SU-DHL-6 (cell line): ENCODE data around the gene AREG.

Source experiments
- H2AFZ ChIP-seq: fragments of 200-600 bp; sonication (generic); 2 replicates; pipeline ENCODE4 v1.6.1; 2014; ENCODE audit warnings: low read depth, mild to moderate bottlenecking, moderate library complexity, mixed read lengths, antibody characterized with exemption, low read length; ENCODE audit not compliant: severe bottlenecking
- H3F3A ChIP-seq: fragments of 200-600 bp; shearing (Covaris generic); 2 replicates; pipeline ENCODE4 v1.6.0; 2016; ENCODE audit warnings: antibody characterized with exemption, mild to moderate bottlenecking; ENCODE audit not compliant: insufficient read depth
- H3K27ac ChIP-seq: fragments of 200-600 bp; sonication (generic); 2 replicates; pipeline ENCODE4 v1.5.1; 2016; ENCODE audit warnings: low read depth, mild to moderate bottlenecking, low read length, moderate library complexity, mixed read lengths
- H3K27me3 ChIP-seq: fragments of 200-600 bp; sonication (generic), shearing (Covaris generic); 2 replicates; pipeline ENCODE4 v1.6.0; 2014; ENCODE audit warnings: mild to moderate bottlenecking, low read length
- H3K36me3 ChIP-seq: fragments of 200-600 bp; sonication (generic); 2 replicates; pipeline ENCODE4 v1.6.1; 2014; ENCODE audit warnings: mild to moderate bottlenecking, low read length, mixed read lengths
- H3K4me2 ChIP-seq: fragments of 300-600, 200-600 bp; shearing (Covaris generic), sonication (generic); 2 replicates; pipeline ENCODE4 v1.6.0; 2014; ENCODE audit warnings: low read length, low read depth, mild to moderate bottlenecking; ENCODE audit not compliant: poor library complexity, severe bottlenecking
- H3K4me3 ChIP-seq: fragments of 200-600 bp; sonication (generic); 2 replicates; pipeline ENCODE4 v1.5.1; 2014; ENCODE audit warnings: antibody characterized with exemption, low read length, mild to moderate bottlenecking, mixed read lengths; ENCODE audit not compliant: insufficient read depth, poor library complexity, severe bottlenecking
- H3K79me2 ChIP-seq: fragments of 200-600 bp; sonication (generic); 2 replicates; pipeline ENCODE4 v1.6.1; 2014; ENCODE audit warnings: mild to moderate bottlenecking, low read length, moderate library complexity; ENCODE audit not compliant: insufficient read depth
- H3K9ac ChIP-seq: fragments of 200-600 bp; sonication (generic); 2 replicates; pipeline ENCODE4 v1.7.0; 2014; ENCODE audit warnings: mild to moderate bottlenecking, low read length
- H3K9me2 ChIP-seq: fragments of 200-600 bp; sonication (generic); replicated peaks from 2 replicates; pipeline ENCODE4 v1.6.1; 2014; ENCODE audit warnings: low read length; ENCODE audit not compliant: insufficient read depth
- H3K9me3 ChIP-seq: fragments of 200-600 bp; sonication (generic); 2 replicates; pipeline ENCODE4 v1.6.1; 2014; ENCODE audit warnings: low read length, mixed read lengths; ENCODE audit not compliant: insufficient read depth
- H4K20me1 ChIP-seq: fragments of 200-600 bp; sonication (generic); 2 replicates; pipeline ENCODE4 v1.6.1; 2014; ENCODE audit warnings: low read depth, mild to moderate bottlenecking, antibody characterized with exemption, low read length, moderate library complexity, mixed read lengths
- EZH2phosphoT487 ChIP-seq: fragments of 200-600 bp; sonication (generic), shearing (Covaris generic); conservative IDR thresholded peaks from 2 replicates; pipeline ENCODE4 v1.6.1; 2018; ENCODE audit warnings: mild to moderate bottlenecking, antibody characterized with exemption, low read length, moderate library complexity, mixed read lengths
- TF ChIP-seq, protein P1 (sequence below): fragments of 200-600 bp; sonication (generic); IDR thresholded peaks from one replicate; pipeline ENCODE4 v1.5.1; 2017; ENCODE audit warnings: antibody characterized with exemption, mild to moderate bottlenecking, low read length, moderate library complexity; ENCODE audit not compliant: insufficient read depth, poor library complexity, severe bottlenecking

AREG gene

DNA sequence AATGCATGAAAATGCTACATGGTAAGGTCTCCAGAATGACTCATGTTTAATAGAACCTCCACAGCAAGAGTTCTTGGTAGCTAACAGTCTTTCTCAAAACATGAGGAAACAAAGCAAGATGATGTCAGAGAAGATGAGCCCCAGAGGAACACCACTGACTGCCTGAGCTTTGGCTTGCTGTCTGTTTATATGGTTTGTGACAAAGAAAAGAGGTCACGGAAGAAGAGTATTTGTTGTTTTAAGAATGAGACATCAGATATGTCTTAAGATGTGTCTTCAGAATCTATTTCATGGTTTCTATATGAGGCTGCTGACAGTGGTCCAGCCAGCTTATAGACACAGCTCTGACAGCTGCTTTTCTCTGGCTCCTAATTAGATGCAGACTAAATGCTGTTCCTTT lies 18.8 kb upstream of the AREG start:
- no peak overlapping the region for H3K9ac ChIP-seq
- no peaks in the 10 kb centered on the region for H3K9me3 ChIP-seq
- H2AFZ ChIP-seq, result no peak overlapping the region
- no peaks in the 10 kb centered on the region for H3K27me3 ChIP-seq
- H3K4me3 ChIP-seq, result no peak overlapping the region
- no peak for TF ChIP-seq EZH2phosphoT487
- TF ChIP-seq, protein P1, sequence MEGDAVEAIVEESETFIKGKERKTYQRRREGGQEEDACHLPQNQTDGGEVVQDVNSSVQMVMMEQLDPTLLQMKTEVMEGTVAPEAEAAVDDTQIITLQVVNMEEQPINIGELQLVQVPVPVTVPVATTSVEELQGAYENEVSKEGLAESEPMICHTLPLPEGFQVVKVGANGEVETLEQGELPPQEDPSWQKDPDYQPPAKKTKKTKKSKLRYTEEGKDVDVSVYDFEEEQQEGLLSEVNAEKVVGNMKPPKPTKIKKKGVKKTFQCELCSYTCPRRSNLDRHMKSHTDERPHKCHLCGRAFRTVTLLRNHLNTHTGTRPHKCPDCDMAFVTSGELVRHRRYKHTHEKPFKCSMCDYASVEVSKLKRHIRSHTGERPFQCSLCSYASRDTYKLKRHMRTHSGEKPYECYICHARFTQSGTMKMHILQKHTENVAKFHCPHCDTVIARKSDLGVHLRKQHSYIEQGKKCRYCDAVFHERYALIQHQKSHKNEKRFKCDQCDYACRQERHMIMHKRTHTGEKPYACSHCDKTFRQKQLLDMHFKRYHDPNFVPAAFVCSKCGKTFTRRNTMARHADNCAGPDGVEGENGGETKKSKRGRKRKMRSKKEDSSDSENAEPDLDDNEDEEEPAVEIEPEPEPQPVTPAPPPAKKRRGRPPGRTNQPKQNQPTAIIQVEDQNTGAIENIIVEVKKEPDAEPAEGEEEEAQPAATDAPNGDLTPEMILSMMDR, result no peak
- H3K9me2 ChIP-seq, result no peaks in the 10 kb centered on the region
- no peak overlapping the region for H3K4me2 ChIP-seq
- H4K20me1 ChIP-seq, result no peaks in the 10 kb centered on the region
- no peaks in the 10 kb centered on the region for H3F3A ChIP-seq
- no peaks in the 10 kb centered on the region for H3K79me2 ChIP-seq
- no peaks in the 10 kb centered on the region for H3K36me3 ChIP-seq
- H3K27ac ChIP-seq, result no peak overlapping the region

DNA sequence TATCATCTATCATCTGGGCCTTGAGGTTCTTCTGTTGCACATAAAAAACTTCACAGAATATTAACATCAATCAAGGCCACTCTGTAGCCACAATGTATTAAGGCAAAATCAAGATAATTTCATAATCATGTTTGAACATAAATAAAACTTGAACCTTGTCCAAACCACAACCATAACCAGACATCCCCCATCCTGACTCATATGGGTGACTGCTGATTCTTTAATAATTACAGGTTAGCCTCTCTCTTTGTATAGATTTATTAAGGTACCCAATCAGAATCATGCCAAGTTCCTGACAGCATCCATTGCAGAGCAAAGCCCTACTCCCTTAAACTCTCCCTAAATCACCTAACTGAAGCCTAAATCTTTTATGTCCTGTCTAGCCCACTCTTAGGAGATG lies 16.7 kb upstream of the AREG start:
- no peak overlapping the region for H3K27ac ChIP-seq
- H3K9ac ChIP-seq, result no peak overlapping the region
- no peaks in the 10 kb centered on the region for H3K36me3 ChIP-seq
- no peaks in the 10 kb centered on the region for H4K20me1 ChIP-seq
- no peak overlapping the region for H2AFZ ChIP-seq
- no peak overlapping the region for H3K4me3 ChIP-seq
- H3K9me3 ChIP-seq, result no peaks in the 10 kb centered on the region
- H3K4me2 ChIP-seq, result no peak overlapping the region
- H3K9me2 ChIP-seq, result no peaks in the 10 kb centered on the region
- no peaks in the 10 kb centered on the region for H3K27me3 ChIP-seq
- TF ChIP-seq, protein P1, result no peak
- TF ChIP-seq EZH2phosphoT487, result no peak
- H3K79me2 ChIP-seq, result no peaks in the 10 kb centered on the region
- H3F3A ChIP-seq, result no peaks in the 10 kb centered on the region

DNA sequence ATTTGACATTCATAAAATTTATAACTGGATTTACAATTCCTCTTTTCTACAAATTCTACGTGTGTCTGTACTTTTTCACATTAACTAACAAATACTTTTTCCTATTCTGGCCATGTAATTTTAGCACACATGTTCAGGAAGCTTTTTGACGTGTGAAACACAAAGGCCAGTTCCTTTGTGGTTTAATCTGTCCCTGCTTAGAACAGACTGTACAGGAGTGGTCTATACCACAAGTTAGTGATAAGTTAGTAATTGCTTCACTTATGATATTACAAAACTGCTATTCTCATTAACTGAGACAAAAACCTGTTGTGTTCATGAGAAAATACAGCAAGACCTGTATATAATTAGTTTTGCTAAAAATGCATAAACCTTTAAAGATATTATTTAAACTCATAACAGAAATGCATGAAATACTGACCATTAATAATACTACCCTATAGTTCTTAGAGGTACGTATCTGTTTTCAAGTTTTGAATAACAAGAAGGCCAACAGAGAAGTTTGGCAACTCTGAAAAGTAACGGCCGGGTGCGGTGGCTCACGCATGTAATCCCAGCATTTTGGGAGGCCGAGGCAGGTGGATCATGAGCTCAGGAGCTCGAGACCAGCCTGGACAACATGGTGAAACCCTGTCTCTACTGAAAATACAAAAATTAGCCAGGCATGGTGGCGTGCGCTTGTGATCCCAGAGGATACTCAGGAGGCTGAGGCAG lies 13.7 kb upstream of the AREG start:
- Histone ChIP-seq H3K9ac (no peak overlapping the region), H3K79me2 (no peaks in the 10 kb centered on the region), H3F3A (no peaks in the 10 kb centered on the region), H3K9me3 (no peaks in the 10 kb centered on the region), H3K27ac (no peak overlapping the region), H3K4me3 (no peak overlapping the region), H2AFZ (no peak overlapping the region), H4K20me1 (no peaks in the 10 kb centered on the region), H3K36me3 (no peaks in the 10 kb centered on the region), H3K9me2 (no peaks in the 10 kb centered on the region), H3K4me2 (no peak overlapping the region), H3K27me3 (no peaks in the 10 kb centered on the region)
- TF ChIP-seq, protein P1, result no peak
- TF ChIP-seq EZH2phosphoT487, result no peak
